HPDE6-E6E7 (cell line): ENCODE results near the gene NOC4L.

Experiments used
- DNase-seq: peaks from one replicate; pipeline ENCODE4 v3.0.0; 2011; ENCODE audit warnings: missing footprints; ENCODE audit errors: extremely low spot score

NOC4L gene

GRCh38 chr12:132197581-132198354 is 53.5 kb downstream of the NOC4L start:
- no peak for DNase-seq

DNA sequence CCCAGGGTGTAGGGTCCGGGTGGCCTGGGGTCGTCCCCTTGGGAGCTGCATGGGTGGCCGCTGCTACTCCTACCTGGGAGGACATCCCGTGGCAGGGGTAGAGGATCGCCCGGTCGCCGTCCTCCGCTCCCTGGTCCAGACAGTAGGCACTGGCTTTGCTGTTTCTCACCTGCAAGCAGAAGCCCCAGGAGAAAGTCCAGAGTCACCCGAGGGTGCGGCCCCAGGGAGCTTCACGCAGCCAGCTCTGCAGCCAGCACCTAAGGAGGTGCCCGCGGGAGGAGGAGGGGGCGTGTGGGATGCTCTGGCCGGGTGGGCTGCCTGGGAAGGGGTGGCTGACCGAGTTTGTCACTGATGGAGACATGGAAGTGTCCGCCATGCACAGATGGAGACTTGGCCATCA is 54.8 kb downstream of the NOC4L start:
- no peak for DNase-seq

GRCh38 chr12:132199526-132200319 is 55.5 kb downstream of the NOC4L start:
- DNase-seq, result no peak

GRCh38 chr12:132200800-132201199 is 56.5 kb downstream of the NOC4L start:
- DNase-seq, result no peak

DNA sequence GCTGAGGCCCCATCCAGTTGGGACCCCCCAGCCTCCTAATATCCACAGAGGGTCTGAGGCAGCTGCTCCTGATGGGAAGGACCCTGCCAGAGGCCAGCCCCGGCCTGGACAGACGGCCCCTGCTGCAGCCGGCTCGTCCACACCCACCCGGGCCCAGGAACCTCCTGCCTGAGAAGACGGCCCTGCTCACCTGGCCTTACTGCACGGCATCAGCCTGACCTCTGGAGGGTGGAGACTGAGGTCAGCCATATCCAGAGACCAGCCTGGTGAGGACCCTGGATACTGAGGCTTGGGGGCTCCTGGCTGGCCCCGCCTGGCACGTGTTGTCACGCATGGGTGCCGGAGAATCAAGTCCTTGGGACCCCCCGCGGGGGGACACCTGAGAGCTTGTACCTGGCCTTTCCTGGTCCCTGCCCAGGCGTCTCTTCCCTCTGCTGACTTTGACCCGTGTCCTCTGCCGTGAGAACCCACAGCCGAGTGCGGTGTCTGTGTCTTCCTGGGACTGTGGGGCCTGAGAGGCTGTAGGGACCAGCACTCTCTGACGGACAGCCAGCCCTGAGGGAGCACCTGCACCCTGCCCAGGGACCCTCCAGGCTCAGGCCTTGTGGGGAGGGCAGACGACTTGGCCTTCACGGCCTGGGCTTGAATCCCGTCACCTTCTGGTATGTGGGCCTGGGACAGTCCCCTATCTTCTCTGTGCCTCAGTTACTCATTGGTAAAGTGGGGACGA is 57.3 kb downstream of the NOC4L start:
- DNase-seq, result no peak
